ENCODE data around the gene APLP2. TPM values are rescaled to one million over a fixed set of nuclear protein-coding genes. Genes with fewer than 3 reads are reported as not detected.
"Not testable (repeated sequence)": the region's sequence is repeated elsewhere in the genome, so short reads cannot be mapped to it uniquely, and the experiment has no call there.

Gene APLP2
- total RNA-seq, 3 donors from 2014 or later: 328 to 406 (median 400) TPM

- no peak overlapping the region for H3K4me3 ChIP-seq
- no peaks in the 10 kb centered on the region for H3K9me3 ChIP-seq
- no peaks in the 10 kb centered on the region for H3K36me3 ChIP-seq (ENCODE audit: low read depth)
- TF ChIP-seq, protein P1, sequence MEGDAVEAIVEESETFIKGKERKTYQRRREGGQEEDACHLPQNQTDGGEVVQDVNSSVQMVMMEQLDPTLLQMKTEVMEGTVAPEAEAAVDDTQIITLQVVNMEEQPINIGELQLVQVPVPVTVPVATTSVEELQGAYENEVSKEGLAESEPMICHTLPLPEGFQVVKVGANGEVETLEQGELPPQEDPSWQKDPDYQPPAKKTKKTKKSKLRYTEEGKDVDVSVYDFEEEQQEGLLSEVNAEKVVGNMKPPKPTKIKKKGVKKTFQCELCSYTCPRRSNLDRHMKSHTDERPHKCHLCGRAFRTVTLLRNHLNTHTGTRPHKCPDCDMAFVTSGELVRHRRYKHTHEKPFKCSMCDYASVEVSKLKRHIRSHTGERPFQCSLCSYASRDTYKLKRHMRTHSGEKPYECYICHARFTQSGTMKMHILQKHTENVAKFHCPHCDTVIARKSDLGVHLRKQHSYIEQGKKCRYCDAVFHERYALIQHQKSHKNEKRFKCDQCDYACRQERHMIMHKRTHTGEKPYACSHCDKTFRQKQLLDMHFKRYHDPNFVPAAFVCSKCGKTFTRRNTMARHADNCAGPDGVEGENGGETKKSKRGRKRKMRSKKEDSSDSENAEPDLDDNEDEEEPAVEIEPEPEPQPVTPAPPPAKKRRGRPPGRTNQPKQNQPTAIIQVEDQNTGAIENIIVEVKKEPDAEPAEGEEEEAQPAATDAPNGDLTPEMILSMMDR (IDR thresholded peaks at IDR 0.05): no peak
- ATAC-seq (no peak), DNase-seq (no peak)
- intact Hi-C loops (cut with DNase I, micrococcal nuclease): no loop called here
- peaks cover 6% of the 10 kb centered on the region for H3K4me1 ChIP-seq (ENCODE audit: low read depth)
Observed at GRCh38 chr11:130088217-130088616, 18.5 kb downstream of the APLP2 start.

- DNase-seq: no peak
- intact Hi-C loops (cut with DNase I, micrococcal nuclease): no loop called here
- Histone ChIP-seq H3K4me3 (no peak overlapping the region), H3K36me3 (ENCODE audit: low read depth) (no peaks in the 10 kb centered on the region), H3K4me1 (ENCODE audit: low read depth) (peaks cover 6% of the 10 kb centered on the region), H3K9me3 (no peaks in the 10 kb centered on the region)
- TF ChIP-seq, protein P1 (IDR thresholded peaks at IDR 0.05): no peak
- no peak for ATAC-seq
Observed at GRCh38 chr11:130088919-130089673, 19.4 kb downstream of the APLP2 start.

DNA sequence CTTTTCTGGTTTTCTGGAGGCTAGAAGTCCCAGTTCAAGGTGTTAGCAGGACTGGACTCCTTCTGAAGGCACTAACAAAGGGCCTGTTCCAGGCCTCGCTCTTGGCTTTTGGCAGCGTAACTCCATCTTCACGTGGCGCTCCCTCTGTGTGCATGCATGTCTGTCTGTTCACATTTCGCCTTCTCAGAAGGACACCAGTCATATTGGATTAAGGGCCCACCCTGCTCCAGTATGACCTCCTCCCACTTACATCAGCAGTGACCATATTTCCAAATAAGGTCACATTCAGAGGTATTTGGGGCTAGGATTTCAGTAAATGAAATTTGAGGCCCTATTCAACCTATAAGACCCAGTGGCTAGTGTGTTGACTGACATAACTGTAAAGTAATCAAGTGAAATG, 20.0 kb downstream of the APLP2 start:
- intact Hi-C loops (cut with DNase I, micrococcal nuclease): no loop called here
- DNase-seq: no peak
- H3K9me3 ChIP-seq: no peaks in the 10 kb centered on the region
- ATAC-seq: no peak
- peaks cover 6% of the 10 kb centered on the region for H3K4me1 ChIP-seq (ENCODE audit: low read depth)
- H3K4me3 ChIP-seq: no peak overlapping the region
- TF ChIP-seq, protein P1 (IDR thresholded peaks at IDR 0.05): no peak
- H3K36me3 ChIP-seq (ENCODE audit: low read depth): no peaks in the 10 kb centered on the region

DNA sequence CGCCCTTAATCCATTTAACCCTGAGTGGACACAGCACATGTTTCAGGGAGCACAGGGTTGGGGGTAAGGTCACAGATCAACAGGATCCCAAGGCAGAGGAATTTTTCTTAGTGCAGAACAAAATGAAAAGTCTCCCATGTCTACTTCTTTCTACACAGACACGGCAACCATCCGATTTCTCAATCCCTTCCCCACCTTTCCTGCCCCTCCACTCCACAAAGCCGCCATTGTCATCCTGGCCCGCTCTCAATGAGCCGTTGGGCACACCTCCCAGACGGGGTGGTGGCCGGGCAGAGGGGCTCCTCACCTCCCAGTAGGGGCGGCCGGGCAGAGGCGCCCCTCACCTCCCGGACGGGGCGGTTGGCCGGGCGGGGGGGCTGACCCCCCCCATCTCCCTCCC, 20.8 kb downstream of the APLP2 start:
- H3K4me1 ChIP-seq (ENCODE audit: low read depth); ATAC-seq; H3K36me3 ChIP-seq (ENCODE audit: low read depth); H3K9me3 ChIP-seq; intact Hi-C loops (cut with DNase I, micrococcal nuclease); DNase-seq; H3K4me3 ChIP-seq: not testable (repeated sequence)

GRCh38 chr11:130091169-130091568, 21.5 kb downstream of the APLP2 start:
- intact Hi-C loops (cut with DNase I, micrococcal nuclease); ATAC-seq; H3K9me3 ChIP-seq; H3K4me1 ChIP-seq (ENCODE audit: low read depth); H3K36me3 ChIP-seq (ENCODE audit: low read depth); DNase-seq; H3K4me3 ChIP-seq: not testable (repeated sequence)

DNA sequence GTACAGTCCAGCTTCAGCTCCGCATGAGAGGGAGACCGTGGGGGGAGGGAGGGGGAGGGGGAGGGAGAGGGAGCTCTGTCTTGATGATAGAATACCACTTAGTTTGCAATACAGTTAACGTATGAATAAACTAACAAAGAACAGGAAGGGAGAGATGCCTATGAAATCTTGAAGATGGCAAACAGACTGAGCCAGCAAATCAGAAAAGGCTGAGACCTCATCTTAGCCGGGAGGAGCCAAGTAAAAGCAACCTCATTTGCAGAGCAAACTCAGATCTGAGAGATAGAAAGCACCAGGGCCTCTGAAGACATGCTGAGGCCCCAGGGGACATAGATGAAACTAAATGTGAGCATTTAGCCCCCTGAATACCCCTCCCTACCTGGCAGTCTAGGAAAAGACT, 23.0 kb downstream of the APLP2 start:
- intact Hi-C loops (cut with DNase I, micrococcal nuclease): no loop called here
- ATAC-seq (no peak), DNase-seq (no peak)
- H3K4me1 ChIP-seq (ENCODE audit: low read depth): peaks cover under 1% of the 10 kb centered on the region
- TF ChIP-seq, protein P1 (IDR thresholded peaks at IDR 0.05): no peak
- no peaks in the 10 kb centered on the region for H3K9me3 ChIP-seq
- H3K4me3 ChIP-seq: no peak overlapping the region
- H3K36me3 ChIP-seq (ENCODE audit: low read depth): no peaks in the 10 kb centered on the region

GRCh38 chr11:130094614-130095013, 24.9 kb downstream of the APLP2 start:
- Histone ChIP-seq H3K4me1 (ENCODE audit: low read depth) (no peaks in the 10 kb centered on the region), H3K4me3 (no peak overlapping the region), H3K9me3 (no peaks in the 10 kb centered on the region), H3K36me3 (ENCODE audit: low read depth) (no peaks in the 10 kb centered on the region)
- ATAC-seq (peak; percentile 55), DNase-seq (no peak)
- intact Hi-C loops (cut with DNase I, micrococcal nuclease): no loop called here
- TF ChIP-seq, protein P1 (IDR thresholded peaks at IDR 0.05): no peak
